Activated effector memory CD4-positive, alpha-beta T cell treated with Interleukin-2 at 50 U/mL for 16 hours (primary cell): ENCODE measurements around the gene BNC2.

ENCODE experiments used
- DNase-seq: peaks from one replicate; pipeline ENCODE4 v3.0.0-alpha.2; 2020

Gene BNC2

DNA sequence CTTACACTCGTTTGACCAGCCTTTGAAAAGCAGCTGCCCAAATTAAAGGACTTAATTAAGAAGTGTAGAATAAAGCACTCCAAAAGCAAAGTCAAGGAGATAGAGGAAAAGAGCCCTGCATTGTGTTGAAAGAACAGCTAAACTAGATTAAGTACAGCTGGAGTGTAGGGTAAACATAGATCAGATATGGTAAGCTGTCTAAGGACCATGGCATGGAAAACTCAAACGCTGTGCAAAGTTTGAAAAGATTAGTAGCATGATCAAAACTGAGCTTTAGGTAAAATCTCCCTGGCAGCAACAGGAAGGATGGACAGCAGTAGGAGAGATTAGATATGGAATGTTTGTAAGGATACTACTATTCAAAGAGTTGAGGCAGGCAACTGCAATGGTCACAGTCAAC lies 55.4 kb downstream of the BNC2 start:
- DNase-seq = no peak

DNA sequence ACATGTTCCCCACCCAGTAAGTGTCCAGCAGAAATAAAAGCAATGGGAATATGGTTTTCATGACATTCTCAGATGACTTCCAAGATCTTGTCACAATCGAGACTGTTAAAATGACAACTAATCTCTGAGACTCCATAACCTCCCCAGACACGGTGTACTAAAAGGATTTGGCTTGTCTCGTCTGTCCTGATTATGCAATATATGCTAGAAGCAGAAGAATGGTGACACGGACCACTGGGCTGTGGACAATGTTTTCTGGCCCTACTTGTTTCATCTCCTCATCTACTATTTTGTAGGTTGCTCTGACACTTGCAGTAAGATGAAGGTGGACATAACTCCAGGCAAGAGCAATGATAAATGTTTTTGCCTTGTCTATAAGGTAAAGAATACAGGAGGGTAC lies 56.6 kb downstream of the BNC2 start:
- DNase-seq = no peak

DNA sequence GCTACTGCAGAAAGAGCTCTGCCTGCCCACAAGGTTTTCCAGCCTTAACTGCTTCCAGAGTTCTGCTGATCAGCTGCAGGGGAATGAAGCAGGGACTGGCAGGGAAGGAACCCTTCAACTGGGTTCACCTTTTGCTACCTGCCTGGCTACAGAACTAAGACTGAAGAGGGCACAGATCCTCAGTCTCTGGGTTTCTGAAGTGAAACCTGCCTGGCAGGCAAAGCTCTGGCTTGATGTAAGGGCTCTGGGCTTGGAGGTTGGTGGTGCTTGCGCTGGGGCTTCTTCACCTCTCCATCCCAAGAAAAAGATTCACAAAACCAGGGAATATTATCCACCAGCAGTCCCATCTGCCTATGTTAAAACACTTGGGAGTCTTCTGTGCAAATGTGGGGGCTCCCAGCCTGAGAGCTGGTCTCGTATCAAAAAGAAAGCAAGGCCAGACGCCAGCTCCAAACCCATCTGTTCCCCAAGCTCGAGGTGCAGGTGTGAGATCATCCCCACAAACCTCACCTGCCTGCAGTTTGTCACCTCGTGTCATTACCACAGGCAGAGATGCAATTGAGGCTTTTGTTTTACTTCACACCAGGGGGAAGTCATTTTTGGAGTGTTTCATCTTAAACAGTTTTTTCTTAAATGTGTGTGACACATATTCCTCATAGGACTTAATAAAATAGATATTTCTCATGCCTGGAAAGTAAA lies 58.3 kb downstream of the BNC2 start:
- no peak for DNase-seq

DNA sequence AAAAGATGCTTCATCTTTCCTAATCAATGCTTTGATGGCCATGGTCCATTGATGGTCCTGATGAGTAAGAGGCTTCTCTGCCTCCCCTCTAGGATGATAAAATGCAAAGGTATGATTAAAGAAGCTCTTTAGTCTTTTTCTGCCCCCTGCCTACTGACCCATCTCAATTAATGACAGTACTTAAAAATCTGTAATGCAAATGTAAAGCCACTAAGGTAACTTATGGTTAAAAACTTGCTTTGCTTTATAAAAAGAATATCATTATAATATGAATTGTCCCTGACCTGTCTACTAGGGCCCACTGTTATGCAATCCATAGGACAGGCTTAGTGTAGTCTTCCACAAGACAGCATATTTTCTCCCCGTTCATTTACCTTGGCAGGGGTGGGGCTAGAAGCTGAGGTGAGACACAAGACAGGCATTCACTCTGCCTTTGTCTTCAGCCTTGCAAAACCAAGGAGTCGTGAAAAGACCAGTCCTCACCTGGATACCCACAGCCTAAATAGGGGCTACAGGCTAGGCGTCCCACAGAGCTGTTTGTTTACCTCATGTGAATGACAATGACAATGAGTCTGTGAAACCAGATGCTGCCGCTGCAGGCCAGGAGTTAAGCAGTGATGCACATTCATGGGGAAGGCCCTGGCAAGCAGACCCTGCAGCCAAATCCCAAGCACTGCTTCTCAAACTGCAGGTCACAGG lies 60.4 kb downstream of the BNC2 start:
- DNase-seq = no peak

GRCh38 chr9:16806674-16807073 lies 63.8 kb downstream of the BNC2 start:
- no peak for DNase-seq

GRCh38 chr9:16803648-16804047 lies 66.8 kb downstream of the BNC2 start:
- DNase-seq = no peak

GRCh38 chr9:16801871-16802466 lies 68.5 kb downstream of the BNC2 start:
- no peak for DNase-seq

DNA sequence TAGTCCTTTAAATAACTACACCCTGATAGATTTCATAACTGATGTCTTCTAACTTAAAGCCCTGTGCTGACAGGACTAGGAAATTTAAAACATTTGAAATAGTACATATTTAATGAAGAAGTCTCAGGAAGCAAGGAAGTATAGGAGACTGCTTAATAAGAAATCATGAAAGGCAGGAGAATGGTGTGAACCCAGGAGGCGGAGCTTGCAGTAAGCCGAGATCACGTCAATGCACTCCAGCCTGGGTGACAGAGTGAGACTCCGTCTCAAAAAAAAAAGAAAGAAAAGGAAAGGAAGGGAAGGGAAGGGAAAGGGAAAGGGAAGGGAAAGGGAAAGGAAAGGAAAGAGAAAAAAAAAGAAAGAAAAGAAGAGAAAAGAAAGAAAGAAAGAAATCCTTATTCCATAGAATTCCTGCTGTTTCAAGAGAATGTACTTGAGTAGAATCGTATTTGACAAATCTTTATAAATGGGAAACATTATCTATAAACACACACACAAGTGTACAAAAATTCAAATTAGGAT lies 74.1 kb downstream of the BNC2 start:
- no peak for DNase-seq

DNA sequence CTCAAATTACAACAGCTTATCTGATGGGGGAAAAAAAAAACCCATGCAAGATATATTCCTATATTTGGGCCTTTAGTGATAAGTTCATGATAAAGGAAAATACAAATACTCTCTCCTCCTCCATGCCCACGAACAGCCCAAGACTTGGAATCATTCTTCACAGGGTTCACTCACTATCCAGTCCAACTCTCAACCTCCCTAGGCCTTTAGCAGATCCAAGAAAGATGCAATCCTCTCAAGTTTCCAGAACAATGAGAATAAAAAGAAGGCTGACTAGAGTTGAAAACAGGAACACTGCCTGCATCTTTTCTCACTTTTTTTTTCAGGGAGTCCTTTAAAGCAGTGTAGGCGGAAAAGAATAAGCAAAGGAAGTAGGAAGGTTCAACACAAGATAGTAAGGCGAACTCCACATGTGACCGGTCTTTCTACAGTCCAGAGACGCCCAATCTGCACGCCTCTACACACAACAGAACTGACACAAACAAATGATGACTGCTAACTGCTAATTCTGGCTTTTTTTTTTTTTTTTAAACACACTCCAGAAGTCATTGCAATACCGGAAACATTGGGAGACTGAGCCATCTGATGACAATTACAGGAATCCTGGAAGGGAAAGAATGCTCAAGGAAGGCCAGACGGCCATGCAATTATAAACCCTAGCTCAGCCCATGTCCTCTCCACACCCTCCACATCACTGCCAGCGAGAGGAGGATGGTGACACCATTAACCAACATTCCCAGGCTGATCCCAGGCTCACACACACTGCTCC lies 75.4 kb downstream of the BNC2 start:
- no peak for DNase-seq

DNA sequence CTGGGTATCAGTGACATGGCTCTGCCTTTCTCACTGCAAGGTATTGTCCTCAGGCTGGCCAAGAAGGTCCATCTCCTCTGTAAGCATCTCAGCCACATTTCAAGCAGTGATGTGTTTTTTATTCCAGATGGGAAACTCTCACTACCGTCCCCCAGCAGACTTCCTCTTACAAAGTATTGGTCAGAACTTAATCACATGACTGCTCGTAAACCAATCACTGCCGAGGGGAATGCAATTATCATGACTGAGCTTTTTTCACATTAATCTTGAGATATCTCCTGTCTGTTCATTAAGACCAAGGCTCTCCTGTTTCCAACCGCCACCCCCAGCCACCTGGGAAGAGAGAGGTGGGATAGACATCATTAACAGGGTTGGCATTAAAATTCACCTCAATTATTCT lies 76.4 kb downstream of the BNC2 start:
- no peak for DNase-seq

DNA sequence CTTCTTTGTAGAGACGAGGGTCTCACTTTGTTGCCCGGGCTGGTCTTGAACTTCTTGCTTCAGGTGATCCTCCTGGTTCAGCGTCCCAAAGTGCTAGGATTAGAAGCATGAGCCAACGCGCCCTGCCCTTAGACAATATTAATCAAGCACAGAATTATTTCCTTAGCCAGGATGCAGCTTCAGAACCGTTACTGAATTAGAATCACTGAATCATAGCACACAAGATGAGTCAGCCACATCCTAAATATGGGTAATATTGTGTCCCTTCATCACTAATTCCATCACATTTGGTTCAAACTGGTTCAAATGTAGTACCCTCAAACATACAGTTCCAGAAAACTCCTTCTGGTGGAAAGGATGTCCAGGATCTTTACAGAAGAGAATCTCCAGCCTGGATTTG lies 82.7 kb downstream of the BNC2 start:
- DNase-seq = no peak

DNA sequence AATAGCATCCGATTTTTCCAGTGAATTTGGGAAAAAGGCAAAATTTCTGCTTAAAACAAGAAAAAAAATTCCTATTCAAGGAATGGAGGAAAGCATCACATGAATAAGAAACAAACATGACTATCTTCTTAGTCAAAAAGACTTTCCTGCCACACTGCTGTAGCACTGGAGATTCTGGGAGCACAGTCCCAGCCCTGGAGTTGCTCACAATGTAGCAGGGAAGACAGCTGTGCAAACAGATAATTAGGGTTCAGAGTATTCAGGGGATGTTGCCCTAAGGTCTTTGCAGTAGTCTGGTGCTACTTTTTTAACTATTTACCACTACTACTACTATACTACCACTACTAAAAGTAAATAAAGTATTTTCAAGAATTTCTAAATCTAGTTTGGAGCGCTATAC lies 86.5 kb downstream of the BNC2 start:
- DNase-seq = no peak

- DNase-seq = no peak
These were observed 88.0 kb downstream of the BNC2 start for GRCh38 chr9:16782490-16782889.

DNA sequence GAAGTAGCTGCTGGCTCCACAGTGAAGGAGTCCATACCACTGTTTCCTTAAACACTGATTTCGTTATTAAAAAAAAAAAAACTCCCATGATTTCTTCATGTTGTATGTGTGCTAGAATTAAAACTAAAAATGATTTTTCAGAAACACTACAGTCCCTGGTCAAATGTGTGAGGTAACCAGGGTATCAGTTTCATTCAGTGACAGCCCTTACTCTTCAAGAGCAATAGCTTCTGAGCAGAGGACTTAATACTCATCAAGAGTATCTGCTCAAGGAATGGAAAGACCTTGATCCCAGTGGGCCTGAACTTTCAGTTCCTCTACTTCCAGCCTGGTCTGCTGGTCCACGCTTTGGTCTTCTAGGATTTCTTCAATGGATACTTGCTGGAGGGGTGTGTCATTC lies 95.1 kb downstream of the BNC2 start:
- no peak for DNase-seq

- no peak for DNase-seq
These were observed 96.9 kb downstream of the BNC2 start for GRCh38 chr9:16773617-16774016.

DNA sequence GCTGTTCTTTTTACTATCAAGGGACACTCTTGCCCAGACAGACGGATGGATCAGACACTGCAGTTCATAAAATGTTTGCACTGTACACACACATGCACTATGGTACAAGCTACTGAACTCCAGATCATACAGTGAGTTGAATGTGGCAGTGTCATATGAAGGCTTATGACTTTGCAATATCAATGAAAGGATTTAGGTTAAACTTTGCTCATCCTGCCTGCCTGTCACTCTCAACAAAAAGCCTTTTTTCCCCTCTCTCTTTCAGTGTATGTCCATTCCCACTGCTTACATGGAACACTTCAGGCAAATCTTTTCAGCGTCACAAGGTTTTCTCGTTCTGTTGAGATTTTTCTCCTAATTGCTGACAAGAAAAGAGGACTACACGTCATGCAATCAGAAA lies 97.4 kb downstream of the BNC2 start:
- no peak for DNase-seq

DNA sequence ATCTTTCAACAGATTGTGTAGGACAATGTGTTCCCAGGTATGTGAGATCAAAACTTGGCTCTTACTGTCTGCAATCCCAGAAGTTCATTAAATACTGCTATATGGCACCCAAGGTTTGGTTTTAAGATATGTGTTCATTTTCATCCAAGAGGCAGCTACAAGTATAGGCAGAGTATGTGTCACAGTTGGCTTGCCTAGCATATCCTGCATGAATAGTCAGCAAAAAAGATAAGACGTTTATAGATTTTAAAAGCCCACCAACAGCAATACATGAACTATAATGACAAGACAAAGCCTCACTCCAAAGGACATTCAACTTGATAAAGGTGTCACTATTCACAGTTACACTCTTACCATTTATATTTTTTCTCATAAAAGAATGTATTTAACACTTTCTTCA lies 99.1 kb downstream of the BNC2 start:
- DNase-seq = no peak

- DNase-seq = no peak
These were observed 101.2 kb downstream of the BNC2 start for GRCh38 chr9:16769291-16769690.

DNA sequence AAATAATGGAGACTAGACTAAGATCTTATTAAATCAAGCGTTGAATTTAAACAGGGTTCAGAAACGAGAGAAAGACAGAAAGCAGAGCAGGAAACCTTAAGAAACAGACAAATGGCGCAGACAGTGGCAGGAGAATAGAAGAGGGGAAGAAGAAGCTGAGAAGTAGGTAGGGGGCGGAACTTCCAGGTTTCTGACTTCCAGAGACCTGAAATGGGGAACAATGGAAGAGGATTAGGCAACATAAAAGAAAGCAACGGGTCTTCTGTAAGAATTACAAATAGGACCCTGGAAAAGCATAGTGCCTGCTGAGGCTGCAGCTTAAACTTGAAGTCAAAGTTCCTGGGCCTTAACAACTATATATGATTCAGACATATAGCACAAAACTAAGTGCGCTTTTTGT lies 101.7 kb downstream of the BNC2 start:
- DNase-seq = no peak

GRCh38 chr9:16767366-16767765 lies 103.1 kb downstream of the BNC2 start:
- DNase-seq = no peak

- DNase-seq = no peak
These were observed 106.5 kb downstream of the BNC2 start for GRCh38 chr9:16763946-16764345.

DNA sequence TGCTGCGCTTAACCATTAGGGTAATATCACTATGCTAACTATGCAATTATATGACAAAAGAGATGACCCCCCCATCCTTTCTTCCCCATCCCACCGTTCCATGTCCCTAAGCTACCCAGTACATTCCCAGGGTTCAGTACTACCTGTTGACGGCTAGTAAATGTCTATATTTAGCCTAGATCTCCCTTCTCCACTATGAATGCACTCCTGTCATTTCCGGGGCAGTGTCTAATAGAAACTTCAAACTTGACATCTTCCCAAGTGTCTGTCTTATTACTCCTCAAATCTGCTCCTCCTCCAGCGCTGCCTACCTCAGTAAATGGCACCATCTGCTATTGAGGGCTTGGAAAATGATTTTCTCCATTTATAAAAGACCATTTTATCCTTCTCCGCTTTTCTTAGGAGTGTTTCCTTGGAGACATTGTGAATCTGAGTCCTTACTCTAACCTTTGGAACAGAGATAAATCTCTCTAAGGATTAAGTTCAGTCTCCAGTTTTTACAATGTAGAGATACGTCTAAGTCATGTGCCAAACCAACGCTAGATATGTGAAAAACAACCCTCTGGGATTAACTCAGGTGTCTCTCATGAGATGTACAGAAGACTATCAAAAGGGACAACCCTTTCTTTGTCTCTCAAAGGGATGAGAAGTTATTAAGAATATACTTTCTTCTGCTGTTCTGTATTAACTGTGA lies 114.9 kb downstream of the BNC2 start:
- no peak for DNase-seq

DNA sequence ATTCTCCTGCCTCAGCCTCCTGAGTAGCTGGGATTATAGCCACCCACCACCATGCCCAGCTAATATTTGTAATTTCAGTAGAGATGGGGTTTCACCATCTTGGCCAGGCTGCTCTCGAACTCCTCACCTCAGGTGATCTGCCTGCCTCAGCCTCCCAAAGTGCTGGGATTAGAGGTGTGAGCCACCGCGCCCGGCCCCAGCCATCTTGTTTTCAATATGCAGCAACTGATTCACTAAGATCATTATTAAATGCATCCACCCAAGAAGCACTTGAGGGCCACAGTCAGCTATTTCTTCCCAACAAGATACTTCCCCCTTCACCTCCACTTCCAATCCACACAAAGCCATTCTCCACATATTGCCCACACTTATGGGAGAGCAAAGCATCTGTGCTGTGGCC lies 115.8 kb downstream of the BNC2 start:
- no peak for DNase-seq
